Measurements from ENCODE around the gene CEP112. TPM values are rescaled to one million over a fixed set of nuclear protein-coding genes. Genes with fewer than 3 reads are reported as not detected.

Gene CEP112
- total RNA-seq, 2 donors from 2014 or later: 5.9 to 6.2 TPM

GRCh38 chr17:65771704-65772103, 420.2 kb downstream of the CEP112 start:
- no peak overlapping the region for H3K9ac ChIP-seq (ENCODE audit: low read depth in 2 of 2, low read length in 2 of 2)
- no peaks in the 10 kb centered on the region for H3K27me3 ChIP-seq
- no peak for DNase-seq
- no peak for TF ChIP-seq CTCF (IDR thresholded peaks at IDR 0.05)
- H3K9me3 ChIP-seq: no peaks in the 10 kb centered on the region
- no peak overlapping the region for H3K27ac ChIP-seq
- intact Hi-C loops (cut with DNase I): no loop called here
- no peak overlapping the region for H3K4me3 ChIP-seq
- H3K4me1 ChIP-seq: no peaks in the 10 kb centered on the region
- no peaks in the 10 kb centered on the region for H3K36me3 ChIP-seq

- Histone ChIP-seq H3K9me3 (no peaks in the 10 kb centered on the region), H3K27me3 (no peaks in the 10 kb centered on the region), H3K9ac (ENCODE audit: low read depth in 2 of 2, low read length in 2 of 2) (no peak overlapping the region), H3K36me3 (no peaks in the 10 kb centered on the region), H3K27ac (no peak overlapping the region), H3K4me1 (no peaks in the 10 kb centered on the region), H3K4me3 (no peak overlapping the region)
- DNase-seq: no peak
- TF ChIP-seq CTCF (IDR thresholded peaks at IDR 0.05): no peak
- intact Hi-C loops (cut with DNase I): no loop called here
These were observed 428.1 kb downstream of the CEP112 start for GRCh38 chr17:65763786-65764185.

- Histone ChIP-seq H3K27ac (no peak overlapping the region), H3K9me3 (no peaks in the 10 kb centered on the region), H3K27me3 (no peaks in the 10 kb centered on the region), H3K36me3 (no peaks in the 10 kb centered on the region), H3K4me3 (no peak overlapping the region), H3K9ac (ENCODE audit: low read depth in 2 of 2, low read length in 2 of 2) (no peak overlapping the region), H3K4me1 (no peaks in the 10 kb centered on the region)
- DNase-seq: no peak
- no peak for TF ChIP-seq CTCF (IDR thresholded peaks at IDR 0.05)
- intact Hi-C loops (cut with DNase I): no loop called here
These were observed 429.0 kb downstream of the CEP112 start for GRCh38 chr17:65762973-65763372.

- no peak for DNase-seq
- H3K27me3 ChIP-seq: no peaks in the 10 kb centered on the region
- H3K27ac ChIP-seq: no peak overlapping the region
- no peak overlapping the region for H3K9ac ChIP-seq (ENCODE audit: low read depth in 2 of 2, low read length in 2 of 2)
- no peaks in the 10 kb centered on the region for H3K4me1 ChIP-seq
- intact Hi-C loops (cut with DNase I): no loop called here
- no peak overlapping the region for H3K4me3 ChIP-seq
- TF ChIP-seq CTCF (IDR thresholded peaks at IDR 0.05): no peak
- H3K9me3 ChIP-seq: no peaks in the 10 kb centered on the region
- no peaks in the 10 kb centered on the region for H3K36me3 ChIP-seq
These were observed 432.4 kb downstream of the CEP112 start for GRCh38 chr17:65759532-65759931.

GRCh38 chr17:65756760-65757159, 435.2 kb downstream of the CEP112 start:
- H3K27me3 ChIP-seq: no peaks in the 10 kb centered on the region
- no peak for DNase-seq
- no peak overlapping the region for H3K27ac ChIP-seq
- H3K4me1 ChIP-seq: no peaks in the 10 kb centered on the region
- no peak for TF ChIP-seq CTCF (IDR thresholded peaks at IDR 0.05)
- H3K9me3 ChIP-seq: no peaks in the 10 kb centered on the region
- H3K36me3 ChIP-seq: no peaks in the 10 kb centered on the region
- H3K9ac ChIP-seq (ENCODE audit: low read depth in 2 of 2, low read length in 2 of 2): no peak overlapping the region
- intact Hi-C loops (cut with DNase I): no loop called here
- no peak overlapping the region for H3K4me3 ChIP-seq

GRCh38 chr17:65755799-65756198, 436.1 kb downstream of the CEP112 start:
- no peaks in the 10 kb centered on the region for H3K9me3 ChIP-seq
- H3K4me1 ChIP-seq: no peaks in the 10 kb centered on the region
- intact Hi-C loops (cut with DNase I): no loop called here
- no peak for TF ChIP-seq CTCF (IDR thresholded peaks at IDR 0.05)
- no peak overlapping the region for H3K9ac ChIP-seq (ENCODE audit: low read depth in 2 of 2, low read length in 2 of 2)
- no peak overlapping the region for H3K4me3 ChIP-seq
- no peak for DNase-seq
- H3K27ac ChIP-seq: no peak overlapping the region
- H3K27me3 ChIP-seq: no peaks in the 10 kb centered on the region
- H3K36me3 ChIP-seq: no peaks in the 10 kb centered on the region
